Measurements from ENCODE around the gene ACVR1C. TPM values are rescaled to one million over a fixed set of nuclear protein-coding genes. Genes with fewer than 3 reads are reported as not detected.

ACVR1C gene
- total and polyA plus RNA-seq, 7 donors, result 0.14 to 2.4 (median 1.6) TPM

DNA sequence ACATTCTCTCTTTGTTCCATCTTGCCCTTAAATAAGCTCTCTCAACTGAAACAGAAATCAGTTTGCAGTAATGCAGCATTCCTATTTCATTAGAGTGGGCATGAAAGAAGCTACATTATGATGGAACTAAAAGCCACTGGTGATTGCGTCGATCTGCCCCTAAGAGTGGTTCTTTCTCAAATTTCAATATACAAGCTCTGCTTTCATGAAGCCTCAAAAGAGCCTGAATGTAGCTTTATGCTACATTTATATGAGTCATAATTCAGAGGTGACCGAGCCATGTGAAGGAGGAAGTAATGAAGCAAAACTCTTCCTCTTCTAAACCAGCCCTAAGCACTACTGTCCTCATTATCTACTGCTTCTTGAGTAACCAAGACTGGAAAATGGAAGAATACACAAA lies 120.0 kb downstream of the ACVR1C start:
- intact Hi-C loops (cut with DNase I), result no loop called here

GRCh38 chr2:157506586-157506985 lies 122.1 kb downstream of the ACVR1C start:
- intact Hi-C loops (cut with DNase I), result no loop called here
- no peak for TF ChIP-seq POLR2A (IDR thresholded peaks at IDR 0.05)
- TF ChIP-seq CTCF (IDR thresholded peaks at IDR 0.05), result no peak
- TF ChIP-seq EP300 (IDR thresholded peaks at IDR 0.05), result no peak
- TF ChIP-seq POLR2AphosphoS5 (IDR thresholded peaks at IDR 0.05), result no peak
- H3K27me3 ChIP-seq, result no peaks in the 10 kb centered on the region
- no peaks in the 10 kb centered on the region for H3K9me3 ChIP-seq
- no peak for DNase-seq
- no peaks in the 10 kb centered on the region for H3K4me1 ChIP-seq
- no peak overlapping the region for H3K4me3 ChIP-seq
- H3K36me3 ChIP-seq, result no peaks in the 10 kb centered on the region
- no peak overlapping the region for H3K27ac ChIP-seq

More for the DNA sequence above, 120.0 kb downstream of the ACVR1C start:
- H3K4me3 ChIP-seq, result no peak overlapping the region
- H3K27me3 ChIP-seq, result no peaks in the 10 kb centered on the region
- no peaks in the 10 kb centered on the region for H3K36me3 ChIP-seq
- H3K27ac ChIP-seq, result no peak overlapping the region
- TF ChIP-seq CTCF (IDR thresholded peaks at IDR 0.05) (no peak), POLR2A (IDR thresholded peaks at IDR 0.05) (no peak), POLR2AphosphoS5 (IDR thresholded peaks at IDR 0.05) (no peak), EP300 (IDR thresholded peaks at IDR 0.05) (no peak)
- H3K9me3 ChIP-seq, result no peaks in the 10 kb centered on the region
- DNase-seq, result no peak
- H3K4me1 ChIP-seq, result no peaks in the 10 kb centered on the region
- WGBS, 2 donors, result 53 to 58% methylated on average over 3 of the region's 3 CpGs

DNA sequence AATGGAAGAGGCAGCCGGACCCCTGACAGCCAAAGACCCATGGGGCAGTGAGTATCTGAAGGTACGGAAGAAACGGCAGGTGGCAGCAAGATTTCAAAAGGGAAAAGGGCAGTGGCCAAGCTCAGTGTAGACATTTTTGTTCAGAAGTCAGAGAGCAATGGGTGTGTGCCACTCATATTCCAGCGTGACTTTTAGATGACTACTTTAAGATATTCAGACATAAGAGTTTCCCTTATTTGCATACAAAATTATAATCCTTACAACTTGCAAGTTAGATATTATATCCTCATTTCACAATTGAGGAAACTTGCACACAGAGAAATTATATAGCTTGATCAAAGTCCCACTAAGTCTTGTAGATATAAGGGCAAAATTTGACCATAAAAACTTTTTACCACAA lies 124.0 kb downstream of the ACVR1C start:
- no peak for TF ChIP-seq POLR2A (IDR thresholded peaks at IDR 0.05)
- TF ChIP-seq EP300 (IDR thresholded peaks at IDR 0.05), result no peak
- no peak for TF ChIP-seq POLR2AphosphoS5 (IDR thresholded peaks at IDR 0.05)
- no peak for TF ChIP-seq CTCF (IDR thresholded peaks at IDR 0.05)
- Histone ChIP-seq H3K27ac (no peak overlapping the region), H3K27me3 (no peaks in the 10 kb centered on the region), H3K4me3 (no peak overlapping the region), H3K9me3 (no peaks in the 10 kb centered on the region), H3K36me3 (no peaks in the 10 kb centered on the region), H3K4me1 (no peaks in the 10 kb centered on the region)
- DNase-seq, result no peak
- intact Hi-C loops (cut with DNase I), result no loop called here
- 53 to 77% methylated on average over 4 of the region's 4 CpGs for WGBS, 2 donors

GRCh38 chr2:157501026-157501425 lies 127.6 kb downstream of the ACVR1C start:
- H3K4me3 ChIP-seq, result no peak overlapping the region
- no peaks in the 10 kb centered on the region for H3K27me3 ChIP-seq
- no peaks in the 10 kb centered on the region for H3K4me1 ChIP-seq
- DNase-seq, result no peak
- H3K27ac ChIP-seq, result no peak overlapping the region
- H3K36me3 ChIP-seq, result no peaks in the 10 kb centered on the region
- WGBS, 2 donors, result 39 to 79% methylated on average over 2 of the region's 2 CpGs
- TF ChIP-seq CTCF (IDR thresholded peaks at IDR 0.05), result no peak
- no peak for TF ChIP-seq POLR2AphosphoS5 (IDR thresholded peaks at IDR 0.05)
- TF ChIP-seq EP300 (IDR thresholded peaks at IDR 0.05), result no peak
- TF ChIP-seq POLR2A (IDR thresholded peaks at IDR 0.05), result no peak
- H3K9me3 ChIP-seq, result no peaks in the 10 kb centered on the region
- intact Hi-C loops (cut with DNase I), result no loop called here

- TF ChIP-seq POLR2A (IDR thresholded peaks at IDR 0.05), result no peak
- no peak for TF ChIP-seq POLR2AphosphoS5 (IDR thresholded peaks at IDR 0.05)
- no peak for TF ChIP-seq EP300 (IDR thresholded peaks at IDR 0.05)
- TF ChIP-seq CTCF (IDR thresholded peaks at IDR 0.05), result no peak
- intact Hi-C loops (cut with DNase I), result no loop called here
- no peak overlapping the region for H3K4me3 ChIP-seq
- H3K9me3 ChIP-seq, result no peaks in the 10 kb centered on the region
- no peaks in the 10 kb centered on the region for H3K36me3 ChIP-seq
- no peak for DNase-seq
- no peak overlapping the region for H3K27ac ChIP-seq
- 43 to 73% methylated on average over 1 of the region's 1 CpG for WGBS, 2 donors
- H3K27me3 ChIP-seq, result no peaks in the 10 kb centered on the region
- no peaks in the 10 kb centered on the region for H3K4me1 ChIP-seq
These were observed 128.3 kb downstream of the ACVR1C start for GRCh38 chr2:157500334-157500733.
